GM19324 (cell line): ENCODE measurements around the gene MLKL.
A peak's percentile ranks its signal among the peaks of the same experiment; 100 is the strongest.
"Not testable (repeated sequence)": the region's sequence is repeated elsewhere in the genome, so short reads cannot be mapped to it uniquely, and the experiment has no call there.

ENCODE experiments used
- ATAC-seq: cut with Tn5 transposase; IDR thresholded peaks from one replicate; pipeline ENCODE4 v1.9.1; 2021; ENCODE audit warnings: mild to moderate bottlenecking, moderate library complexity; ENCODE audit not compliant: unreplicated experiment, low FRiP score

Gene MLKL

DNA sequence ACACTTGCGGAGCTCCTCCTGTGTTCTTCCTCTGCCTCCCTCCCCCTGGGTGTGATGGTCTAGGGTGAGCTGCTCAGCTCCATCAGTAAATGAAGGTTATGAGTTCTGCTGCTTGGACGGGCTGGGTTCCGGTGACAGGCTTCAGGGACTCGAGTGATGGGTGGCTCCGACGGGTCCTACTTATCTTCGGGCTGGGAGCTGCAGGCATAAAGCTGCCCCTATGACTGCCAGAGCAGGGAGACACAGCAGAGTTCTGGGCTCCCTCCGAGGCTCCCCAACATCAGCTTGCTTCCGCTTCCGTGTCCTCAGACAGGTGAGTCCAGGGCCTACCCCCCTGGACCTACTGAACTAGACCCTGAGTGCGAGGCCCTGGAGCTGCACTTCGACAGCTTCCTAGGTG lies 11.3 kb upstream of the MLKL start:
- no peak for ATAC-seq

DNA sequence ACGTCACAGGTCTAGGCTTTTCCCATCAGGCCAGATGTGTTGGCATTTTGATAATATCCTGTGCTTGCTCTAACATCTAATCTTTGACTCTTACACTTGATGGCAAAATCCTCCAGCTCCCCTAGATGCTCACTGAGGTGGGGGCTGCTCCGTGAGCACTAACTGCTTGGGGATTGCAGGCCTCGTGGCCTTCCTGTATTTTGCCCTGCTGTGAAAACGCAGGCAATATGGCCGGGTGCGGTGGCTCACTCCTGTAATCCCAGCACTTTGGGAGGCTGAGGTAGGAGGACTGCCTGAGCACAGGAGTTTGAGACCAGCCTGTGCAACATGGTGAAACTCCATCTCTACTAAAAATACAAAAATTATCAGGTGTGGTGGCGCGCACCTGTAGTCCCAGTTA lies 9.7 kb upstream of the MLKL start:
- ATAC-seq, result no peak

GRCh38 chr16:74709441-74709877 lies 8.8 kb upstream of the MLKL start:
- peak; percentile 91 for ATAC-seq

DNA sequence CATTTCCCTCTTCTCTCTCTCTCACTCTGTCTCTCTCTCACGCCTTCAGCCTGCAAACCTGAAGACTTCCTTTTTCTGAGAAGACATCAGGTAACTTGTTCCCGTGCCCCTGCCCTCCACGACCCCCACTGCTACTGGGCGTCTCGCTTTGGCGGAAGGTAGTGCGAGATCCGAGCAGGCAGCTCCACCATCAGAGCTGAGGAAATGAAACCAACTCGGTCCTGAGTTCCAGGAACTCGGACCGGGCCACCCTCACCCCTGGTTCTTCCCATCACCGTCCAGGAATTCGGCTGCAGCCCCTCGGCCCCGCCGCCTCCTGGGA lies 585 bp downstream of the MLKL start:
- ATAC-seq, result peak; percentile 25

DNA sequence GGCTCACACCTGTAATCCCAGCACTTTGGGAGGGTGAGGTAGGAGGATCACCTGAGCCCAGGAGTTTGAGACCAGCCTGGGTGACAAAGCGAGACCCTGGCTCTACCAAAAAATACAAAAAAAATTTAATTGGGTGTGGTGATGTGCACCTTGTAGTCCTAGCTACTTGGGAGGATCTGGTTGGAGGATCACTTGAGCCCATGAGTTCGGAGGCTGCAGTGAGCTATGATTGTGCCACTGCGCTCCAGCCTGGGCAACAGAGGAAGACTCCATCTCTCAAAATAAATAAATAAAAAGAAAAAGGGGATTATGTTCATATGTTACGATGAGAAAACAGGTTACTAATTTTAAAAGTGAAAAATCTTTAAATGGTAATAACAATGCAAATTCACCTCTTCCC lies 996 bp downstream of the MLKL start:
- no peak for ATAC-seq

GRCh38 chr16:74698222-74698621 lies 2.4 kb downstream of the MLKL start:
- ATAC-seq, result no peak

DNA sequence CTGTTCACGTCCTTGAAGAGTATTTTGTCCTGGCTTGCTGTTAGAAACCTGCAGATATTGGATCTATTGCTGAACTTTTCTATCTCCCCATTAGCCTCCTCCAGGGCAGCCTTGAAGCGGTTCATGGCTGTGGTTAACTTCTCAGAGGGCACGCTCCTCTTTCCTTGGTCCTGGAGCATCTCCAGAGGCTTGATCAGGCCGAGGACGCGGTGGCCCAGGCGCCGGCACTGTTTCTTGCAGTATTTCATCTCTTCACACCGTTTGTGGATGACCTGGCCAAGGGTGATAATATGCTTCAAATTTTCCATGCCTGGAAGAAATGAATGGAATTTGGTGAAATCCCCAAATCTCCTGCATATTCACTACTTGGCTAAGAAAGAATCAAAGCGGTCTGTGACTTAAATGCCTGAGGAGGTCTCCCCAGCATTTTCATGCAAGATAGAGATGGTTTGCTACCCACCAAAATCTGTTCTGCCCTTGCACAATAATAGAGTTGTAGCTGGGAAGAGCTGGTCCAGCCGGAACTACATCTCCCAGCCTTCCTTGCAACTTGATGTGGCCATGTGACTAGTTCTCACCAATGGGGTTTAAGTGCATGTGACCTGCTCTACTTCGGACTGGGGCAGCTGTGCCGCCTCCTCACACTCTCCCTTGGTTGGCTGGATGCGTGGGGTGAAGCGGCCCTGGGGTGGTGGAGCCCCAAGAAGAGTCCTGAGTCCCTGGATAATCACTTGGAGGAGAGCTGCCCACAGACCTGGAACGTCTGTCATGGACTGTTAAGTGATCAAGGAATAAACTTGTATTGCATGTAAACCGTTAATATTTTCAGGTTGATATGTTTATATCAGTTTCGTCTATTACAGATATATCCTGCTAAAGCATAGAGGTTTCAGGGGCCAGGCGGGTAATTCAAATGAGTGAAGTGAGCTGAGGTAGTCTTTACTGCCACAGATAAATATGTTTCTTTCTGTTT lies 4.9 kb downstream of the MLKL start:
- ATAC-seq, result no peak

GRCh38 chr16:74691093-74691855 lies 9.4 kb downstream of the MLKL start:
- ATAC-seq, result no peak

GRCh38 chr16:74682556-74682955 lies 18.1 kb downstream of the MLKL start:
- no peak for ATAC-seq

GRCh38 chr16:74680681-74681080 lies 20.0 kb downstream of the MLKL start:
- no peak for ATAC-seq

- ATAC-seq, result no peak
Observed at GRCh38 chr16:74679983-74680382, 20.7 kb downstream of the MLKL start.

GRCh38 chr16:74677868-74678267 lies 22.8 kb downstream of the MLKL start:
- no peak for ATAC-seq

- no peak for ATAC-seq
Observed at GRCh38 chr16:74673876-74674275, 26.8 kb downstream of the MLKL start.

DNA sequence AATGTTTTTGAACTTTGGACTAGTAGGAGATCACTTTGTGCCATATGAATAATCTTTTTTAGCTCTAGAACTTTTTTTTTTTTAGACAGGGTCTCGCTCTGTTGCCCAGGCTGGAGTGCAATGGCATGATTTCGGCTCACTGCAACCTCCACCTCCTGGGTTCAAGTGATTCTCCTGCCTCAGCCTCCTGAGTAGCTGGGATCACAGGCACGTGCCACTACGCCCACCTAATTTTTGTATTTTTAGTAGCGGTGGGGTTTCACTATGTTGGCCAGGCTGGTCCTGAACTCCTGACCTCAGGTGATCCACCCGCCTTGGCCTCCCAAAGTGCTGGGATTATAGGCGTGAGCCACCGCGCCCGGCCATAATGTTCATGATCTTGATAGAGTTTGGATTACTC lies 31.8 kb downstream of the MLKL start:
- not testable (repeated sequence) for ATAC-seq

- no peak for ATAC-seq
Observed at GRCh38 chr16:74667255-74667700, 33.4 kb downstream of the MLKL start.

- ATAC-seq, result peak; percentile 100
Observed at GRCh38 chr16:74666425-74667254, 34.0 kb downstream of the MLKL start, which contains the start of gene RFWD3. TSS of gene RFWD3 (minus strand) at chr16:74666877. CDS start at chr16:74661449, 5,428 bp downstream.

DNA sequence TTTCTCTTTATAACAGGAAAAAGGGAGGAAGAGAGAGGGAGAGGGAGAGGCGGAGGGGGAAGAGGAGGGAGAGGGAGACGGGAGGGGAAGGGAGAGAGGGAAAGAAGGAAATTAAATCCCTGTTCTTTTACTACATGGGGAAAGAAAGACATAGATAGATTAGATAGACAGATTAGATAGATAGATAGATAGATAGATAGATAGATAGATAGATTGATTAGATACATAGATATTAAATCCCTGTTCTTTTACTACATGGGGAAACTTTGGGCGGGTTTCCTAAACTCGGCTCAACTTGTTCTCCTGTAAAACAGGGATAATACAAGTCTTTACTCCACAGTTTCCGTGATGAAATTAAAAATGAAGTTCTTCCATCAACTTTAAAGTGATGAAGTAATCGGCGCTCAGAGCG lies 34.6 kb downstream of the MLKL start:
- no peak for ATAC-seq

DNA sequence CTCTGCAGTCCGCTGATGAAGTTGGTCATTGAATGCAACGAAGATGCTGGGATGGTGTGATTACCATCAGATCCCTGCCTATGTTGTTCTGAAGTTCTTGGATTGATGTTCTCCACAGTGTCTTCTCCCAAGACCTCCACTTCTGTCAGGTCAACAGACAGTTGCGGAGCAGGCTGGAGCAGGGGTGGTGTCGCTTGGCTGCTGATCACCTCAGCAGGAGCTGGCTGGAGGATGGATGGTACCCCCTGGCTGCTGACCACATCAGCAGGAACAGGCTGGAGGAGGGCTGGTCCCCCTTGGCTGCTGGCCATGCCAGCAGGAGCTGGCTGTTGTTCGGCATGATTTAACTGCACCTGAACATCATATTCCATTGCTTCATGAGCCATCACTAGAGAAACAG lies 39.6 kb downstream of the MLKL start:
- ATAC-seq, result no peak

GRCh38 chr16:74660383-74660782 lies 40.3 kb downstream of the MLKL start:
- ATAC-seq, result no peak

GRCh38 chr16:74659041-74659440 lies 41.6 kb downstream of the MLKL start:
- no peak for ATAC-seq
